ENCODE data around the gene DPP4. TPM values are rescaled to one million over a fixed set of nuclear protein-coding genes. Genes with fewer than 3 reads are reported as not detected.

DPP4 gene
- total RNA-seq, 1 donor from 2014 or later = 4.4 TPM

DNA sequence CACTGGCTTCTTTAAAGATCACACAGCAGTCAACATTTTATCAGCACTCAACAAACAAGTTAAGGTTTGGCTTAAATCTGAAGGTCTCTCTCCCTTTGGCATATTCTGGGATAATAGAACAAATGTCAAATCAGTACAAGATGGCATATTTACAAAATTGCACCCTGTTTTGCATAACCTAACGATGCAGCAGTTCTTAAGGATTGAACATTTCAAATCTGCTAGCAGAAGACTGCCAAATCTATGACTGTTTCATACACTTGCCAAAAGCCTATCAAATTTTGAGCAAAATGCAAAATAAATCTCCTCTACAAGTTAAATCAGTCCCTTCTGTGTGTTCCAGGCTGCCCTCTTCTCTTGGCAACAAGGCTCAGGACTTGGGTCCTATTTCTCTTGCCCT, 73.6 kb downstream of the DPP4 start:
- no peak for TF ChIP-seq CTCF (IDR thresholded peaks at IDR 0.05; ENCODE audit: borderline replicate concordance)
- no peak overlapping the region for H3K4me3 ChIP-seq
- H3K27ac ChIP-seq (replicated peaks) = no peak overlapping the region
- H3K9me3 ChIP-seq (replicated peaks) = no peaks in the 10 kb centered on the region
- H3K27me3 ChIP-seq (ENCODE audit: low read depth) = no peaks in the 10 kb centered on the region
- H3K36me3 ChIP-seq = peaks cover 25% of the 10 kb centered on the region
- H3K4me1 ChIP-seq = peaks cover 6% of the 10 kb centered on the region
- intact Hi-C loops (cut with micrococcal nuclease) = no loop called here
- no peak for DNase-seq

DNA sequence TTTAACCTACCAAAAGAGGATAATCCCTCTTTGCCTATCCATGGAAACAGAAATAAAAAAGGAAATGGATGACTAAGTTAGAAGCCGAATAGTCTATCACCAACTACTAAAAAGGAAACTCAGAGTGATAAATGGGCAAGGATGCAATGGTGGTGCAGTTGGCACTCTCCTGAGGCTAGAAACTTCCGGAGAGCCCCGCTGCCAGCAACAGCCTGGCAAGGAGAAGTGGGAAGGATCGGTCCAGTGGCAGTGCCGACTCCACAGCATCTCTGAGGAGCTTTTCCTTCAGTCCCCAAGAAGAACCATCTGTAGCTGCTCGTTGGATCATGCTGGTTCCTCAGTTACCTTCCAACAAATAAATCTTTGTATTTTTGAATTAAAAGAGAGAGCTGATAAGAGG, 74.7 kb downstream of the DPP4 start:
- no peak for TF ChIP-seq CTCF (IDR thresholded peaks at IDR 0.05; ENCODE audit: borderline replicate concordance)
- Histone ChIP-seq H3K36me3 (peaks cover 24% of the 10 kb centered on the region), H3K27me3 (ENCODE audit: low read depth) (no peaks in the 10 kb centered on the region), H3K4me3 (no peak overlapping the region), H3K27ac (replicated peaks) (no peak overlapping the region), H3K9me3 (replicated peaks) (no peaks in the 10 kb centered on the region), H3K4me1 (peaks cover 6% of the 10 kb centered on the region)
- intact Hi-C loops (cut with micrococcal nuclease) = no loop called here
- no peak for DNase-seq

DNA sequence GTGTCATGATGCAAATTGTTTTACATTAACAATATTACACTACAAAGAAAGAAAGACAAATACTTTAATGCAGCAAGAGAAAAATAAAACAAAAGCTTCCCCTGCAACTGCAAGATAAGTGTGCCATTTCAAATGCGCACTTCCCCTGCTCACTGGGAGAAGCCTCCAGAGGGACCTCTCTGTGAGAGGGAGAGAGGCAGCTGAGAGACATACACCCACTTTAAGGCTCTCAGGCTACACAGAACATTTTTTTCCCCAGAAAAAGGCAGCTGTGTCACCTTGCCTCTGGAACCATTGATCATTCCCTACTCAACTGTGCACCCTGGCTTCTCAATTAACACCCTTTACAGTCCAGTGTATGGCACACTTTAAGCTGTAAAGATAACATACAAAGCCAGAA, 75.2 kb downstream of the DPP4 start:
- no peak overlapping the region for H3K27ac ChIP-seq (replicated peaks)
- no peaks in the 10 kb centered on the region for H3K27me3 ChIP-seq (ENCODE audit: low read depth)
- peaks cover 23% of the 10 kb centered on the region for H3K36me3 ChIP-seq
- peaks cover 6% of the 10 kb centered on the region for H3K4me1 ChIP-seq
- no peak for DNase-seq
- H3K4me3 ChIP-seq = no peak overlapping the region
- intact Hi-C loops (cut with micrococcal nuclease) = no loop called here
- H3K9me3 ChIP-seq (replicated peaks) = no peaks in the 10 kb centered on the region
- no peak for TF ChIP-seq CTCF (IDR thresholded peaks at IDR 0.05; ENCODE audit: borderline replicate concordance)

DNA sequence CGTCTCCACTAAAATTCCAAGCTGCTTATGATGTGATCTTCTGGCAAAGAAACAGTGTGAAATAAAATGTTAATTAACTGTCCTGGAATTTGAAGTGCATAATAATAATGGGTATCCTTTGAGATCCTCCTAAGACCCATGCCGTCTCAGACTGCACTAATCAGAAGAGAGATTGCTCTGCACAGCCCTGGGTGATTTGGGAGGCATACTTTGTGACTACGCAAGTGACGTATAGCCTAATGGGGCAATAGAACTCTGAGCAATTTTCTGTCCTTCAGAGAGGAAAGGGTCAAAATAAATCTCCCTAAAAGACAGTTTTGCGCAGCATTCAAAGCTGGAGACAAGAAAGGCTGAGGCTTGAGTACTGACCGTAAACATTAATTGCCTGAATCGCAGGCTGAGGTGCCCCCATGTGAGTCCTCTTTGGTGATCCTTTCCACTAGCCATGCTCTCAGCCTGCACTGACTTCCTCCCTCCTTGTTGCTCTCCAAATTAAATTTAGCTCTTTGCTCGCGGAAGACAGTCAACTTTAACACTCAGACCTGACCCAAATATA, 76.0 kb downstream of the DPP4 start:
- intact Hi-C loops (cut with micrococcal nuclease) = no loop called here
- Histone ChIP-seq H3K27me3 (ENCODE audit: low read depth) (no peaks in the 10 kb centered on the region), H3K4me3 (no peak overlapping the region), H3K9me3 (replicated peaks) (no peaks in the 10 kb centered on the region), H3K27ac (replicated peaks) (no peak overlapping the region), H3K36me3 (peaks cover 16% of the 10 kb centered on the region), H3K4me1 (peaks cover 6% of the 10 kb centered on the region)
- TF ChIP-seq CTCF (IDR thresholded peaks at IDR 0.05; ENCODE audit: borderline replicate concordance) = no peak
- DNase-seq = no peak

DNA sequence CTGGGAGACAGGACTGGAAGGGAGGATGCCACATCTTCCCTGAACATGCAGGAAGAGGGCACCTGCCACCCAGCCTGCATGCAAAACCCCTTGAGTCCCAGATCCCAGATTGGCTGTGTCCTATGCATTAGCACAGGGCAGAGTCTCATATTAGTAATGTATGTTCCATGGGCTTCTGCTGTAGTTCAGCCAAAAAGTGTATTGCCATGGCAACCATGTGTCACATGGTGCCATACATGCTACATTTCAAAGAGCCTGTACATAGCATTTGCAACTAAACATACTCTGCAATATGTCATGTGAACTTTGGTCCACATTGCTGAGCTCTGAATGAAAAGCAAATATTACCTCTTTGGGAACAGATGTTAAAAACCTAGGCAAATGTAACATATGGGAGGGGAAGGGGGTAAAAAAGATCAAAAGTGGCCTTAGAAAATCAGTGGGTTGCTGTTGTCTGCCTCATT, 78.4 kb downstream of the DPP4 start:
- no peaks in the 10 kb centered on the region for H3K9me3 ChIP-seq (replicated peaks)
- H3K36me3 ChIP-seq = peaks cover 22% of the 10 kb centered on the region
- no peak overlapping the region for H3K4me3 ChIP-seq
- intact Hi-C loops (cut with micrococcal nuclease) = no loop called here
- peaks cover 6% of the 10 kb centered on the region for H3K4me1 ChIP-seq
- no peak for DNase-seq
- H3K27ac ChIP-seq (replicated peaks) = no peak overlapping the region
- TF ChIP-seq CTCF (IDR thresholded peaks at IDR 0.05; ENCODE audit: borderline replicate concordance) = no peak
- H3K27me3 ChIP-seq (ENCODE audit: low read depth) = no peaks in the 10 kb centered on the region
